ENCODE measurements around the gene DSCAM.

- no peak for TF ChIP-seq FOS (IDR thresholded peaks at IDR 0.05; ENCODE audit: borderline replicate concordance, insufficient read depth, low read length)
- TF ChIP-seq CTCF (IDR thresholded peaks at IDR 0.05; ENCODE audit: extremely low read depth in 1 of 2, insufficient read depth in 1 of 2, low read depth in 1 of 2, low read length in 2 of 2) = no peak
Observed at GRCh38 chr21:39971956-39972355, 875.0 kb downstream of the DSCAM start.
